ENCODE results near the gene PCSK4.

PCSK4 gene

DNA sequence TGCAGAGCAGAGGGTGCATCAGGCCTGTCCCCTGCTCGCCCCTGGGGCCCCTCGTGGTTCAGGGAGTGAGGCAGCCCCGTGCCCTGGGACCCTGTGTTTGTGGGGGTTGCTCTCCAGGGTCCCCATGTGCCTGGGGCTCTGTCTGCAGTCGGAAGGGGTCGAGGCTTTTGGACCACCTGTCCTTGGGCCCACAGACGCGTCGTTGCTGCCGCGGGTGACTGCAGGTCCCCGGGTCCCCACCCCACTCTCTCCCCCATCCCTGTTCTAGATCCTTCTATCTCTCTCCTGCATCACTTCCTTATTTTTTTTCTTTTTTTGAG, 1.9 kb downstream of the PCSK4 start:
- CTCF ChIA-PET: no interaction called here

GRCh38 chr19:1487576-1488281, 2.4 kb downstream of the PCSK4 start:
- no peak for DNase-seq (ENCODE audit: low read depth, low spot score)
- no peak overlapping the region for H3K4me3 ChIP-seq (ENCODE audit: low read depth, low read length)
- POLR2A ChIA-PET: no interaction called here
- TF ChIP-seq, protein P1, sequence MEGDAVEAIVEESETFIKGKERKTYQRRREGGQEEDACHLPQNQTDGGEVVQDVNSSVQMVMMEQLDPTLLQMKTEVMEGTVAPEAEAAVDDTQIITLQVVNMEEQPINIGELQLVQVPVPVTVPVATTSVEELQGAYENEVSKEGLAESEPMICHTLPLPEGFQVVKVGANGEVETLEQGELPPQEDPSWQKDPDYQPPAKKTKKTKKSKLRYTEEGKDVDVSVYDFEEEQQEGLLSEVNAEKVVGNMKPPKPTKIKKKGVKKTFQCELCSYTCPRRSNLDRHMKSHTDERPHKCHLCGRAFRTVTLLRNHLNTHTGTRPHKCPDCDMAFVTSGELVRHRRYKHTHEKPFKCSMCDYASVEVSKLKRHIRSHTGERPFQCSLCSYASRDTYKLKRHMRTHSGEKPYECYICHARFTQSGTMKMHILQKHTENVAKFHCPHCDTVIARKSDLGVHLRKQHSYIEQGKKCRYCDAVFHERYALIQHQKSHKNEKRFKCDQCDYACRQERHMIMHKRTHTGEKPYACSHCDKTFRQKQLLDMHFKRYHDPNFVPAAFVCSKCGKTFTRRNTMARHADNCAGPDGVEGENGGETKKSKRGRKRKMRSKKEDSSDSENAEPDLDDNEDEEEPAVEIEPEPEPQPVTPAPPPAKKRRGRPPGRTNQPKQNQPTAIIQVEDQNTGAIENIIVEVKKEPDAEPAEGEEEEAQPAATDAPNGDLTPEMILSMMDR (IDR thresholded peaks at IDR 0.05; ENCODE audit: insufficient read depth, low read length, missing control alignments): no peak
- CTCF ChIA-PET: no interaction called here

More for the DNA sequence above, 1.9 kb downstream of the PCSK4 start:
- DNase-seq (ENCODE audit: low read depth, low spot score): no peak
- POLR2A ChIA-PET: no interaction called here
- no peak overlapping the region for H3K4me3 ChIP-seq (ENCODE audit: low read depth, low read length)
- TF ChIP-seq, protein P1 (IDR thresholded peaks at IDR 0.05; ENCODE audit: insufficient read depth, low read length, missing control alignments): no peak

DNA sequence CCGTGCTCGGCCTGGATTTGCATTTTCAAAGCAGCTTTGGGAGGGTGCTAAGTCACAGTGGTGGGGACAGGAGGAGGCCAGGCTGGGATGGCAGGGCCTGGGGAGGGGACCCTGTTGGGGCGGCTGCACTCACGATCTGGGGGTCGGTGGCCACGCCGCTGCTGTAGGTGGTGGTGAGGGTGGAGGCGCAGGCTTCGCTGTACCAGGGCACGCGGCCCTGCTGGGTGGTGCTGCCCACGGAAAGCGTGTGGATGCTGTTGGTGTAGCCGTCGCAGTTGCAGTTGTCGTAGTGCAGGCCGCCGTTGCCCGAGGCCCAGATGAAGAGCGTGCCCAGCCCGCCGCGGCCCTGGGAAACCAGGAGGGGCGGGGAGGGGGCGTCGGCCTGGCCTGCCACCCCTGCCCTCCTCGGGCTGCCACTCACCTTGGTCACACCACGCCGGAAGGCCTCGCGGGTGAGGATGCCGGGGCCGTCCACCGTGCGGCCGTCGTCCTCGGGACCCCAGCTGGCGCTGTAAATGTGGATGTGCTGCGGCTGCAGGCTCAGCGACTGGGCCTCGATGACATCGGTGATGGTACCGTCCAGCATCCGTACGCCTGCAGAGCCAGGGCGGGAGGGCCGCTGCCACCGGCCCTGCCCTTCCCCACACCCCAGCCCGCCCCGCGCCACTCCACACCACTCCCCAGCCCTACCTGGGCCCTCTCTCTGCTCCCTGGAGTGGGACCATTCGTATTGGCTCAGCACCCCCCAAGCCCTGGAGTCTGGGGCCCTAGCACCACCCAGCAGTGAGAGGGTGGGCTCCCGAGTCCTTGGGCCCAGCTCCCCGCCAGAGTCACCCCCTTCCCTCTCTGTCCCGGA, 3.2 kb downstream of the PCSK4 start:
- POLR2A ChIA-PET: no interaction called here
- DNase-seq (ENCODE audit: low read depth, low spot score): no peak
- CTCF ChIA-PET: no interaction called here
- no peak overlapping the region for H3K4me3 ChIP-seq (ENCODE audit: low read depth, low read length)
- TF ChIP-seq, protein P1 (IDR thresholded peaks at IDR 0.05; ENCODE audit: insufficient read depth, low read length, missing control alignments): no peak

DNA sequence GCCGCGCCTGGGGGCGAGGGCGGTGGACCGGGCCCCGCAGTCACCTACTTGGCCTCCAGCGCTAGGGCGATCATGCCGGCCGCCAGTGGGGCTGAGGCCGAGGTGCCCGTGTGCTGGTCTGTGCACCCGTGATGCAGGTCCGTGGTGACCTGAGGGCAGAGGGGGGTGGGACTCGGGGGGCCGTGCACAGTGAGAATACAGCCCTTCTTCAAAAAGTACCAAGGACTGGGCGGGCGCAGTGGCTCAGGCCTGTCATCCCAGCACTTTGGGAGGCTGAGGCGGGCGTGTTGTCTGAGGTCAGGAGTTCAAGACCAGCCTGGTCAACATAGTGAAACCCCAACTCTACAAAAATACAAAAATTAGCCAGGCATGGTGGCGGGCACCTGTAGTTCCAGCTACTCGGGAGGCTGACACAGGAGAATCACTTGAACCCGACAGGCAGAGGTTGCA, 6.1 kb downstream of the PCSK4 start:
- POLR2A ChIA-PET: no interaction called here
- TF ChIP-seq, protein P1 (IDR thresholded peaks at IDR 0.05; ENCODE audit: insufficient read depth, low read length, missing control alignments): no peak
- no peak overlapping the region for H3K4me3 ChIP-seq (ENCODE audit: low read depth, low read length)
- DNase-seq (ENCODE audit: low read depth, low spot score): no peak
- CTCF ChIA-PET: interaction anchor here (1.3 kb wide), 1 partner anchor 38 kb away, joined by 3 read pairs; no protein-coding TSS in a partner anchor

GRCh38 chr19:1483131-1483978, 6.8 kb downstream of the PCSK4 start:
- ChIA-PET POLR2A (no interaction called here), CTCF (interaction anchor here (1.3 kb wide), 1 partner anchor 38 kb away, joined by 3 read pairs; no protein-coding TSS in a partner anchor)
- DNase-seq (ENCODE audit: low read depth, low spot score): no peak
- no peak overlapping the region for H3K4me3 ChIP-seq (ENCODE audit: low read depth, low read length)
- TF ChIP-seq, protein P1 (IDR thresholded peaks at IDR 0.05; ENCODE audit: insufficient read depth, low read length, missing control alignments): no peak
